Activated naive CD4-positive, alpha-beta T cell treated with anti-CD3 and anti-CD28 coated beads, Interleukin-2, amount 10 ng/mL, durations not matched to agents 7 days and 5 days (primary cell): Measurements from ENCODE around the gene PREP.

Experiments used
- CTCF ChIA-PET: fragments of 350-600 bp; sonication (Branson Sonifier 250); formaldehyde crosslinking; loops from one replicate; lab custom pipeline; 2021; ENCODE audit warnings: antibody characterized with exemption; lab: Charles Lee
- DNase-seq: peaks from one replicate; pipeline ENCODE4 v3.0.0-alpha.2; 2020
- H3K27ac Mint-ChIP-seq: one replicate; pipeline ENCODE4 v1.8.0; 2021; ENCODE audit warnings: mild to moderate bottlenecking, moderate library complexity, mixed read lengths
- H3K27me3 Mint-ChIP-seq: one replicate; pipeline ENCODE4 v1.8.0; 2021; ENCODE audit warnings: mild to moderate bottlenecking, mixed read lengths
- H3K36me3 Mint-ChIP-seq: one replicate; pipeline ENCODE4 v1.8.0; 2021; ENCODE audit warnings: mixed read lengths
- H3K4me1 Mint-ChIP-seq: one replicate; pipeline ENCODE4 v1.8.0; 2021; ENCODE audit warnings: mixed read lengths
- H3K4me3 Mint-ChIP-seq: one replicate; pipeline ENCODE4 v1.8.0; 2021; ENCODE audit warnings: mild to moderate bottlenecking, moderate library complexity, mixed read lengths
- H3K9me3 Mint-ChIP-seq: one replicate; pipeline ENCODE4 v1.8.0; 2021; ENCODE audit warnings: mixed read lengths

PREP gene

GRCh38 chr6:105402939-105403935 is at the start of gene PREP:
Gene PREP, minus strand, starts transcription at chr6:105403082. Its CDS starts 191 bp downstream, at chr6:105402891.
- Mint-ChIP-seq H3K9me3 (no peaks in the 10 kb centered on the region), H3K4me3 (peak within 1 kb of the TSS; percentile 92), H3K36me3 (peaks cover 7% of the 10 kb centered on the region), H3K27me3 (peaks cover 8% of the 10 kb centered on the region), H3K4me1 (peaks cover 49% of the 10 kb centered on the region), H3K27ac (peak within 1 kb of the TSS; percentile 81)
- CTCF ChIA-PET: interaction anchor here (0.8 to 1.2 kb wide), 10 partner anchors 9 to 841 kb away, joined by 3 to 10 read pairs (median 3); no protein-coding TSS in a partner anchor
- peak; percentile 86 for DNase-seq

GRCh38 chr6:105452376-105452775 is 49.5 kb upstream of the PREP start:
- CTCF ChIA-PET: interaction anchor here (1.3 kb wide), 1 partner anchor 21 kb away, joined by 5 read pairs; no protein-coding TSS in a partner anchor
- Mint-ChIP-seq H3K4me1 (peaks cover 8% of the 10 kb centered on the region), H3K27ac (no peak overlapping the region), H3K36me3 (no peaks in the 10 kb centered on the region), H3K9me3 (no peaks in the 10 kb centered on the region), H3K4me3 (no peak overlapping the region), H3K27me3 (peaks cover 4% of the 10 kb centered on the region)
- DNase-seq: no peak

GRCh38 chr6:105449756-105450390 is 47.0 kb upstream of the PREP start:
- CTCF ChIA-PET: no interaction called here
- Mint-ChIP-seq H3K4me1 (peaks cover 8% of the 10 kb centered on the region), H3K36me3 (no peaks in the 10 kb centered on the region), H3K27ac (no peak overlapping the region), H3K9me3 (no peaks in the 10 kb centered on the region), H3K4me3 (no peak overlapping the region), H3K27me3 (peaks cover 10% of the 10 kb centered on the region)
- DNase-seq: no peak

GRCh38 chr6:105445481-105445880 is 42.6 kb upstream of the PREP start:
- Mint-ChIP-seq H3K4me3 (no peak overlapping the region), H3K4me1 (no peaks in the 10 kb centered on the region), H3K27ac (no peak overlapping the region), H3K36me3 (no peaks in the 10 kb centered on the region), H3K27me3 (peaks cover 14% of the 10 kb centered on the region), H3K9me3 (no peaks in the 10 kb centered on the region)
- CTCF ChIA-PET: interaction anchor here (1.0 kb wide), 1 partner anchor 14 kb away, joined by 3 read pairs; no protein-coding TSS in a partner anchor
- no peak for DNase-seq

- CTCF ChIA-PET: no interaction called here
- DNase-seq: no peak
- no peaks in the 10 kb centered on the region for H3K36me3 Mint-ChIP-seq
- H3K9me3 Mint-ChIP-seq: no peaks in the 10 kb centered on the region
- H3K4me1 Mint-ChIP-seq: no peaks in the 10 kb centered on the region
- no peak overlapping the region for H3K27ac Mint-ChIP-seq
- no peak overlapping the region for H3K4me3 Mint-ChIP-seq
- peaks cover 14% of the 10 kb centered on the region for H3K27me3 Mint-ChIP-seq
Measured at GRCh38 chr6:105443941-105444340, 41.1 kb upstream of the PREP start.

GRCh38 chr6:105442369-105442768 is 39.5 kb upstream of the PREP start:
- H3K36me3 Mint-ChIP-seq: no peaks in the 10 kb centered on the region
- DNase-seq: no peak
- CTCF ChIA-PET: no interaction called here
- H3K4me1 Mint-ChIP-seq: no peaks in the 10 kb centered on the region
- no peaks in the 10 kb centered on the region for H3K9me3 Mint-ChIP-seq
- H3K27ac Mint-ChIP-seq: no peak overlapping the region
- peaks cover 10% of the 10 kb centered on the region for H3K27me3 Mint-ChIP-seq
- no peak overlapping the region for H3K4me3 Mint-ChIP-seq

- DNase-seq: no peak
- Mint-ChIP-seq H3K4me1 (no peaks in the 10 kb centered on the region), H3K9me3 (no peaks in the 10 kb centered on the region), H3K27me3 (peaks cover 6% of the 10 kb centered on the region), H3K36me3 (no peaks in the 10 kb centered on the region), H3K4me3 (no peak overlapping the region), H3K27ac (no peak overlapping the region)
- CTCF ChIA-PET: no interaction called here
Measured at GRCh38 chr6:105437236-105437635, 34.4 kb upstream of the PREP start.

- Mint-ChIP-seq H3K27ac (no peak overlapping the region), H3K27me3 (peaks cover 11% of the 10 kb centered on the region), H3K36me3 (no peaks in the 10 kb centered on the region), H3K4me3 (no peak overlapping the region), H3K4me1 (no peaks in the 10 kb centered on the region), H3K9me3 (no peaks in the 10 kb centered on the region)
- CTCF ChIA-PET: interaction anchor here (0.6 to 3.2 kb wide), 4 partner anchors 11 to 838 kb away, joined by 3 to 18 read pairs (median 4); no protein-coding TSS in a partner anchor
- no peak for DNase-seq
Measured at GRCh38 chr6:105433723-105434122, 30.8 kb upstream of the PREP start.

GRCh38 chr6:105432797-105433196 is 29.9 kb upstream of the PREP start:
- CTCF ChIA-PET: interaction anchor here (1.3 to 3.2 kb wide), 5 partner anchors 10 to 868 kb away, joined by 3 to 18 read pairs (median 4); no protein-coding TSS in a partner anchor
- peaks cover 11% of the 10 kb centered on the region for H3K27me3 Mint-ChIP-seq
- no peak overlapping the region for H3K27ac Mint-ChIP-seq
- DNase-seq: no peak
- no peaks in the 10 kb centered on the region for H3K4me1 Mint-ChIP-seq
- no peaks in the 10 kb centered on the region for H3K9me3 Mint-ChIP-seq
- no peak overlapping the region for H3K4me3 Mint-ChIP-seq
- no peaks in the 10 kb centered on the region for H3K36me3 Mint-ChIP-seq

- H3K36me3 Mint-ChIP-seq: no peaks in the 10 kb centered on the region
- H3K4me1 Mint-ChIP-seq: no peaks in the 10 kb centered on the region
- DNase-seq: no peak
- no peak overlapping the region for H3K4me3 Mint-ChIP-seq
- no peaks in the 10 kb centered on the region for H3K9me3 Mint-ChIP-seq
- CTCF ChIA-PET: interaction anchor here (0.6 to 3.2 kb wide), 29 partner anchors 9 to 1204 kb away, joined by 3 to 18 read pairs (median 3); partner anchors contain the start of gene PRDM1
- peaks cover 9% of the 10 kb centered on the region for H3K27me3 Mint-ChIP-seq
- no peak overlapping the region for H3K27ac Mint-ChIP-seq
Measured at GRCh38 chr6:105431226-105431625, 28.3 kb upstream of the PREP start.

- Mint-ChIP-seq H3K4me3 (no peak overlapping the region), H3K27ac (no peak overlapping the region), H3K9me3 (no peaks in the 10 kb centered on the region), H3K36me3 (no peaks in the 10 kb centered on the region), H3K4me1 (no peaks in the 10 kb centered on the region), H3K27me3 (peaks cover 4% of the 10 kb centered on the region)
- CTCF ChIA-PET: interaction anchor here (1.2 to 3.2 kb wide), 12 partner anchors 8 to 906 kb away, joined by 3 to 18 read pairs (median 6); partner anchors contain the start of gene PRDM1
- DNase-seq: no peak
Measured at GRCh38 chr6:105430685-105431084, 27.8 kb upstream of the PREP start.

- Mint-ChIP-seq H3K36me3 (no peaks in the 10 kb centered on the region), H3K9me3 (no peaks in the 10 kb centered on the region), H3K27me3 (peaks cover 4% of the 10 kb centered on the region), H3K27ac (no peak overlapping the region), H3K4me1 (no peaks in the 10 kb centered on the region), H3K4me3 (no peak overlapping the region)
- CTCF ChIA-PET: no interaction called here
- DNase-seq: no peak
Measured at GRCh38 chr6:105429676-105430075, 26.8 kb upstream of the PREP start.

GRCh38 chr6:105428342-105428957 is 25.6 kb upstream of the PREP start:
- CTCF ChIA-PET: interaction anchor here (4.3 kb wide), 1 partner anchor 340 kb away, joined by 20 read pairs; no protein-coding TSS in a partner anchor
- no peak for DNase-seq
- H3K4me1 Mint-ChIP-seq: no peaks in the 10 kb centered on the region
- H3K9me3 Mint-ChIP-seq: no peaks in the 10 kb centered on the region
- H3K27me3 Mint-ChIP-seq: peaks cover 12% of the 10 kb centered on the region
- H3K4me3 Mint-ChIP-seq: no peak overlapping the region
- no peaks in the 10 kb centered on the region for H3K36me3 Mint-ChIP-seq
- H3K27ac Mint-ChIP-seq: no peak overlapping the region
